Common myeloid progenitor, CD34-positive (primary cell): ENCODE results near the gene MYO3B.

Experiments
- CTCF ChIA-PET: fragments of 350-600 bp; sonication (Branson Sonifier 250); formaldehyde crosslinking; loops from one replicate; lab custom pipeline; 2021; ENCODE audit warnings: antibody characterized with exemption; lab: Charles Lee
- POLR2A ChIA-PET: fragments of 350-600 bp; sonication (Branson Sonifier 250); formaldehyde crosslinking; loops from one replicate; lab custom pipeline; 2021; ENCODE audit warnings: antibody characterized with exemption; lab: Charles Lee
- DNase-seq, 3 donors: peaks; one replicate each; pipeline versions ENCODE4 v3.0.0 to v3.0.0-alpha.2; 2013
- H3K27ac ChIP-seq, 2 experiments: 1 replicate in 1 of 2; 2 replicates in 1 of 2; pipeline ENCODE4 v1.7.0; 2013; ENCODE audit warnings: inconsistent platforms in 2 of 2, low read length in 2 of 2, mild to moderate bottlenecking in 2 of 2, low read depth in 1 of 2, moderate library complexity in 1 of 2; ENCODE audit not compliant: severe bottlenecking in 2 of 2, insufficient read depth in 1 of 2, poor library complexity in 1 of 2
- H3K27me3 ChIP-seq, 5 experiments: replicated peaks in 2 of 5; 1 replicate in 3 of 5; 2 replicates in 2 of 5; pipeline versions ENCODE4 v1.6.1 to v1.7.0; 2013; ENCODE audit warnings: low read length in 4 of 5, mild to moderate bottlenecking in 2 of 5, moderate library complexity in 2 of 5, inconsistent platforms in 1 of 5; ENCODE audit not compliant: insufficient read depth in 5 of 5, control insufficient read depth in 4 of 5
- H3K36me3 ChIP-seq, 4 experiments: 1 replicate in 2 of 4; 2 replicates in 2 of 4; pipeline versions ENCODE4 v1.6.1 to v1.7.0; 2013; ENCODE audit warnings: low read length in 3 of 4, control low read depth in 1 of 4, mild to moderate bottlenecking in 1 of 4; ENCODE audit not compliant: control insufficient read depth in 4 of 4, insufficient read depth in 4 of 4
- H3K4me1 ChIP-seq, 4 experiments: 1 replicate in 3 of 4; 2 replicates in 1 of 4; pipeline versions ENCODE4 v1.6.1 to v1.7.1; 2013; ENCODE audit warnings: low read length in 3 of 4, mild to moderate bottlenecking in 3 of 4, control low read depth in 1 of 4, inconsistent platforms in 1 of 4, moderate library complexity in 1 of 4; ENCODE audit not compliant: control insufficient read depth in 4 of 4, insufficient read depth in 4 of 4; ENCODE audit errors: control extremely low read depth in 1 of 4
- H3K4me3 ChIP-seq, 7 experiments: 1 replicate in 4 of 7; 2 replicates in 3 of 7; pipeline versions ENCODE4 v1.5.1 to v1.7.0; 2013; ENCODE audit warnings: mild to moderate bottlenecking in 7 of 7, low read length in 6 of 7, moderate library complexity in 6 of 7, inconsistent platforms in 2 of 7, low read depth in 2 of 7, control low read depth in 1 of 7; ENCODE audit not compliant: insufficient read depth in 4 of 7, control insufficient read depth in 1 of 7; ENCODE audit errors: extremely low read depth in 1 of 7
- H3K9me3 ChIP-seq, 5 experiments: 1 replicate in 4 of 5; 2 replicates in 1 of 5; pipeline versions ENCODE4 v1.6.1 to v1.7.1; 2013; ENCODE audit warnings: low read length in 4 of 5, mild to moderate bottlenecking in 2 of 5, inconsistent platforms in 1 of 5, low read depth in 1 of 5, moderate library complexity in 1 of 5; ENCODE audit not compliant: control insufficient read depth in 4 of 5, insufficient read depth in 2 of 5; ENCODE audit errors: control extremely low read depth in 1 of 5
- WGBS: methylation state at CpG from one replicate; pipeline ENCODE4 v1.1.5; 2013; ENCODE audit not compliant: insufficient coverage; 5-methylcytosine and 5-hydroxymethylcytosine counted together

The MYO3B gene

DNA sequence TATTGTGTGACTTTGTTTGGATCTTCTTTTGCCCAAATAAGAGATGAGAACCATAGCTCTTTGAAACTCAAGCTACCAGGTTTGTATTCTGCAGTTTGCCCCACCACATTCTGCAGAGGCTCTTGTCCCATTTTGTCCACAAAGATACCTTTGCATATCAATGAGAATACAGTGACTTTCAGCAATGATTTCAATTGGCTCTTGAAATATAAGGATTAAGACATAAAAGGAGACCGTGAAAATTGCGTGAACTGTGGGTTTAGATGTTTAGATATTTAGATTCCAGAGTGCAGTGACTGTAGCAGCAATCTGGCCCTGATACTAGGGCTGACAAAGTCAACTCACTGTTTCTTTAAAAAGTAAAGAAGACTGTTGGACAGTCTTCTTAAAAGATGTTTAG lies 390.6 kb downstream of the MYO3B start:
- ChIA-PET CTCF (no interaction called here), POLR2A (no interaction called here)
- Histone ChIP-seq H3K27ac (no peak overlapping the region), H3K9me3 (no peaks in the 10 kb centered on the region), H3K4me3 (no peak overlapping the region), H3K36me3 (no peaks in the 10 kb centered on the region), H3K4me1 (no peaks in the 10 kb centered on the region), H3K27me3 (peaks cover 0 to 2% (median 0%) of the 10 kb centered on the region in 5 experiments)
- WGBS: 90% methylated on average over 2 of the region's 2 CpGs
- DNase-seq: no peak

DNA sequence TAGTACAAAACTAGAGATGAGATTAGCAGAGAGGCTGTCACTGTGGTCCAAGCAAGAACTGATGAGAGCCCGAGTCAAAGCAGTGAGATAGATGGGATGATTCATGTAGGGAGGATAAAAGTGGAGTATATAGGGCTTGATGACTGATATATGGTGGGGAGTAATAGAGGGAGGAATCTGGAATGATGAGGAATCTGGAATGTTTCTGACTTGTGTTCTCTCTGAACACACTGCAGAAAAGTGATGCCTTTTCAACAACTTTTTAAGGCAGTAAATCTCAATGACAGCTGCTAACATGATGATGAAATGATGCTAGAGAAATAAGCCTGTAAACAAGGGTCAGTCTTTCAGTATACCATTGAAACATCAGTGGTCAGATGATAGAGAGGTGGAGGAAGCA lies 393.7 kb downstream of the MYO3B start:
- ChIA-PET CTCF (no interaction called here), POLR2A (no interaction called here)
- Histone ChIP-seq H3K9me3 (no peaks in the 10 kb centered on the region), H3K27ac (no peak overlapping the region), H3K27me3 (peaks cover 0 to 3% (median 0%) of the 10 kb centered on the region in 5 experiments), H3K4me1 (no peaks in the 10 kb centered on the region), H3K36me3 (no peaks in the 10 kb centered on the region), H3K4me3 (no peak overlapping the region)
- 90% methylated on average over 1 of the region's 1 CpG for WGBS
- DNase-seq: no peak

GRCh38 chr2:170573671-170574070 lies 395.7 kb downstream of the MYO3B start:
- no CpG with 5 or more reads among the region's 1 CpG for WGBS
- CTCF ChIA-PET: no interaction called here
- Histone ChIP-seq H3K36me3 (no peaks in the 10 kb centered on the region), H3K4me1 (no peaks in the 10 kb centered on the region), H3K27ac (no peak overlapping the region), H3K4me3 (no peak overlapping the region), H3K9me3 (no peaks in the 10 kb centered on the region), H3K27me3 (peaks cover 0 to 3% (median 0%) of the 10 kb centered on the region in 5 experiments)
- no peak for DNase-seq
- POLR2A ChIA-PET: no interaction called here

DNA sequence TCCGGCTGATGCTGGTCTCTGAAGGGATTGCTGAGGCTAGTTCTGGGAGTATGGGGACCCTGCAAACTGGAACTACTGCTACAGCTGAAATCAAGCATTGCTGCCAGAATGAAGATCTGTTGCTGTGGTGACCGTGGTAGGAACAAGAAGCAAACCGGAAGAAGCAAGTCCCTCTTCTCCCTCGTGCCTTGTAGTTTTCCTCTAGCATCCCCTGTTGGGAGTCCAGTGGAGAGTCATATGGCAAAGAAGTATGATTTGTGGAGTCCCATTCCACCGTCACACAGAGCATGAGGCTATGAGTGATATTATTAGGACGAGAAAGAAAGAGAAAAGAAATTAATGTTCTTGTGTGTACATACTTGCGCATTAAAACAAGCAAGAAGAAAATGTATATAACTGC lies 398.3 kb downstream of the MYO3B start:
- no peaks in the 10 kb centered on the region for H3K9me3 ChIP-seq
- peaks cover 0 to 3% (median 0%) of the 10 kb centered on the region in 5 experiments for H3K27me3 ChIP-seq
- ChIA-PET CTCF (no interaction called here), POLR2A (no interaction called here)
- no peak overlapping the region for H3K4me3 ChIP-seq
- no peaks in the 10 kb centered on the region for H3K36me3 ChIP-seq
- H3K4me1 ChIP-seq: no peaks in the 10 kb centered on the region
- WGBS: 97% methylated on average over 5 of the region's 7 CpGs
- no peak overlapping the region for H3K27ac ChIP-seq
- DNase-seq: no peak

GRCh38 chr2:170577356-170577755 lies 399.4 kb downstream of the MYO3B start:
- Histone ChIP-seq H3K27ac (no peak overlapping the region), H3K4me3 (no peak overlapping the region), H3K4me1 (no peaks in the 10 kb centered on the region), H3K9me3 (no peaks in the 10 kb centered on the region), H3K27me3 (peaks cover 0 to 3% (median 0%) of the 10 kb centered on the region in 5 experiments), H3K36me3 (no peaks in the 10 kb centered on the region)
- no peak for DNase-seq
- POLR2A ChIA-PET: no interaction called here
- CTCF ChIA-PET: no interaction called here
- WGBS: 95% methylated on average over 3 of the region's 3 CpGs

- no peak overlapping the region for H3K4me3 ChIP-seq
- H3K36me3 ChIP-seq: no peaks in the 10 kb centered on the region
- CTCF ChIA-PET: no interaction called here
- peaks cover 0 to 3% (median 0%) of the 10 kb centered on the region in 5 experiments for H3K27me3 ChIP-seq
- no peaks in the 10 kb centered on the region for H3K9me3 ChIP-seq
- no peaks in the 10 kb centered on the region for H3K4me1 ChIP-seq
- H3K27ac ChIP-seq: no peak overlapping the region
- POLR2A ChIA-PET: no interaction called here
- no peak for DNase-seq
- 97% methylated on average over 7 of the region's 10 CpGs for WGBS
Measured at GRCh38 chr2:170578606-170579005, 400.7 kb downstream of the MYO3B start.

DNA sequence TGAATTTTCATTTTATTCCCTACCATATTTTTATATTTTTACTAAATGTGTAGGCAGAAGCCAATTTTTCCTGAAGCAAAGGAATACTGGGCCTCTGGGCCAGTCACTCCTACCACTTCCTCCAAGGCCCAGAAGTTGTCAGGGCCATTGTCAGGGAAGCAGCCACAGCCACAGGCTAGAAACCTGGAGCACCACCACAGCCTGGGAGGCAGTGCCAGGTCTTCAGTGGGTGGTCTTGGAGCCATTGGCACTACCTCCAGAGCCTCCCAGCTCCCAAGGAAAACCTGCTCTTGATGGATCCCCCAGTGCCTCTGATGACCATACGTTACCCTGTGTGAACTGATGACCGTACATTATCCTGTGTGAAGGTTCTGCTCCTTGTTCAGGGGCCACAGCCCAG lies 401.6 kb downstream of the MYO3B start:
- no peak for DNase-seq
- H3K27me3 ChIP-seq: peaks cover 0 to 3% (median 0%) of the 10 kb centered on the region in 5 experiments
- POLR2A ChIA-PET: no interaction called here
- no peaks in the 10 kb centered on the region for H3K9me3 ChIP-seq
- no peak overlapping the region for H3K4me3 ChIP-seq
- H3K27ac ChIP-seq: no peak overlapping the region
- CTCF ChIA-PET: no interaction called here
- H3K4me1 ChIP-seq: no peaks in the 10 kb centered on the region
- no peaks in the 10 kb centered on the region for H3K36me3 ChIP-seq
- 84% methylated on average over 2 of the region's 2 CpGs for WGBS
